Panc1 (cell line): Measurements from ENCODE around the gene NFE2. TPM values are rescaled to one million over a fixed set of nuclear protein-coding genes. Genes with fewer than 3 reads are reported as not detected.
A peak's percentile ranks its signal among the peaks of the same experiment; 100 is the strongest.

Experiments
- ATAC-seq: fragments of 200-7000 bp; cut with Tn5 transposase; 2 replicates; pipeline ENCODE4 v1.9.1; 2020; ENCODE audit warnings: mild to moderate bottlenecking, moderate library complexity
- BruUV-seq: library from RNA; stranded (reverse); fragments of 400-500 nt; replicated peaks from 2 replicates; lab custom pipeline; 2021; lab: Mats Ljungman, UMichigan
- CTCF ChIA-PET: fragments of 300-600 bp; sonication (Branson Sonifier 250); formaldehyde crosslinking; loops from one replicate; lab custom pipeline; 2022; ENCODE audit warnings: antibody characterized with exemption; lab: Charles Lee
- POLR2A ChIA-PET: fragments of 300-600 bp; sonication (Branson Sonifier 250); formaldehyde crosslinking; loops from one replicate; lab custom pipeline; 2022; ENCODE audit warnings: antibody characterized with exemption; lab: Charles Lee
- DNase-seq: peaks from one replicate; pipeline ENCODE4 v3.0.0-alpha.2; 2010; ENCODE audit warnings: low read depth, low spot score
- H3K27ac ChIP-seq: 2 replicates; pipeline ENCODE4 v1.5.1; 2011; ENCODE audit warnings: mild to moderate bottlenecking, low read length, inconsistent platforms
- H3K27me3 ChIP-seq: fragments of 200-500 bp; sonication (Bioruptor generic); 2 replicates; pipeline ENCODE4 v1.6.0; 2014; ENCODE audit warnings: low read length, inconsistent platforms; ENCODE audit not compliant: control insufficient read depth, insufficient read depth
- H3K36me3 ChIP-seq: fragments of 200-500 bp; sonication (Bioruptor generic); 2 replicates; pipeline ENCODE4 v1.5.1; 2014; ENCODE audit warnings: inconsistent platforms, mild to moderate bottlenecking, low read length, moderate library complexity; ENCODE audit not compliant: control insufficient read depth, insufficient read depth
- H3K4me1 ChIP-seq: 2 replicates; pipeline ENCODE4 v1.5.1; 2011; ENCODE audit warnings: inconsistent platforms, mild to moderate bottlenecking, low read length, moderate library complexity; ENCODE audit not compliant: control insufficient read depth, insufficient read depth
- H3K4me3 ChIP-seq, 2 experiments: 2 replicates each; pipeline ENCODE4 v1.5.1; 2011 to 2012; ENCODE audit warnings: low read depth in 2 of 2, low read length in 2 of 2, mild to moderate bottlenecking in 2 of 2, inconsistent platforms in 1 of 2, moderate library complexity in 1 of 2
- H3K9me3 ChIP-seq: fragments of 200-500 bp; sonication (Bioruptor generic); 2 replicates; pipeline ENCODE4 v1.5.1; 2014; ENCODE audit warnings: low read depth, mild to moderate bottlenecking, inconsistent platforms, low read length, moderate library complexity; ENCODE audit not compliant: control insufficient read depth, insufficient read depth
- POLR2AphosphoS5 ChIP-seq: IDR thresholded peaks from 2 replicates; pipeline ENCODE4 v1.6.1; 2012; ENCODE audit warnings: mild to moderate bottlenecking, low read depth, low read length, moderate library complexity
- SIN3A ChIP-seq: IDR thresholded peaks from 2 replicates; pipeline ENCODE4 v1.6.1; 2012; ENCODE audit warnings: low read depth, mild to moderate bottlenecking, low read length, moderate library complexity, borderline replicate concordance; ENCODE audit not compliant: insufficient read depth
- TCF7L2 ChIP-seq: IDR thresholded peaks from 2 replicates; pipeline ENCODE4 v1.6.1; 2011; ENCODE audit warnings: mild to moderate bottlenecking, low read depth, low read length, inconsistent platforms
- in situ Hi-C: cut with HindIII; loops from 2 replicates; pipeline ENCODE4 v1.10.0; 2016; ENCODE audit warnings: low sequenced_read_pairs, low pct_unique_long_range_greater_than_20kb
- intact Hi-C: fragments of 100-400 bp; cut with micrococcal nuclease; formaldehyde crosslinking; loops from one replicate; pipeline ENCODE4 v1.10.0; 2022; ENCODE audit not compliant: unreplicated experiment
- total RNA-seq: library from RNA; stranded (reverse); gene quantifications from one replicate; pipeline ENCODE4 v1.2.1, GENCODE V29; 2021; ENCODE audit not compliant: unreplicated experiment
- TF ChIP-seq, protein P1 (sequence below): fragments of 450-650 bp; IDR thresholded peaks from 2 replicates; pipeline ENCODE4 v1.5.1; 2017; ENCODE audit warnings: mild to moderate bottlenecking
- TF ChIP-seq, protein P2 (sequence below), 2 experiments: IDR thresholded peaks; 2 replicates each; pipeline ENCODE4 v1.6.1; 2011 to 2012; ENCODE audit warnings: low read depth in 2 of 2, control low read depth in 1 of 2, low read length in 1 of 2, mild to moderate bottlenecking in 1 of 2, moderate library complexity in 1 of 2; ENCODE audit not compliant: insufficient read depth in 1 of 2

Gene NFE2
- total RNA-seq, 1 experiment from 2014 or later: 0.26 TPM

DNA sequence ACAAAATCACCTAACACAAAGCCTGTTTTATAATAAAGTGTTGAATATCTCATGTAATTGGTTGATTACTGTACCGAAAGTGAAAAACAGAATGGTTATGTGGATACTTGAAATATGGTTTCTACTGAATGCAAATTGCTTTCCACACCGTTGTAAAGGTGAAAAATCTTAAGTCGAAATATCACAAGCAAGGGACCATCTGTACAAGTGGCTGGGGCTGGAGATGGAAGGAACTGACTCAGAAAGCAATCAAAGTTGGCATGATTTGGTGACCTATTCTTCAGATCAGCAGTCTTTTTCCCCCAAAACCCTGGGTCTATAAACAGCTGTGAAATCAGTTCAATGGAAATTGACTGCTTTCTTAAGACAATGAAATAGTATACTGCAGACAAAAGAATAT lies 24.4 kb downstream of the NFE2 start:
- peaks cover 29% of the 10 kb centered on the region for H3K36me3 ChIP-seq
- intact Hi-C loops (no loop called here), in situ Hi-C loops (no loop called here)
- no peaks in the 10 kb centered on the region for H3K27me3 ChIP-seq
- H3K27ac ChIP-seq: peak overlapping the region; percentile 44; the same call in 1 of the 2 replicates
- BruUV-seq: TSS peak; percentile 1
- ChIA-PET CTCF (no interaction called here), POLR2A (interaction anchor here (1.1 kb wide), 1 partner anchor 17 kb away, joined by 10 read pairs; no protein-coding TSS in a partner anchor)
- DNase-seq (no peak), ATAC-seq (no peak)
- no peak overlapping the region for H3K4me3 ChIP-seq
- no peak for TF ChIP-seq TCF7L2
- TF ChIP-seq, protein P1, sequence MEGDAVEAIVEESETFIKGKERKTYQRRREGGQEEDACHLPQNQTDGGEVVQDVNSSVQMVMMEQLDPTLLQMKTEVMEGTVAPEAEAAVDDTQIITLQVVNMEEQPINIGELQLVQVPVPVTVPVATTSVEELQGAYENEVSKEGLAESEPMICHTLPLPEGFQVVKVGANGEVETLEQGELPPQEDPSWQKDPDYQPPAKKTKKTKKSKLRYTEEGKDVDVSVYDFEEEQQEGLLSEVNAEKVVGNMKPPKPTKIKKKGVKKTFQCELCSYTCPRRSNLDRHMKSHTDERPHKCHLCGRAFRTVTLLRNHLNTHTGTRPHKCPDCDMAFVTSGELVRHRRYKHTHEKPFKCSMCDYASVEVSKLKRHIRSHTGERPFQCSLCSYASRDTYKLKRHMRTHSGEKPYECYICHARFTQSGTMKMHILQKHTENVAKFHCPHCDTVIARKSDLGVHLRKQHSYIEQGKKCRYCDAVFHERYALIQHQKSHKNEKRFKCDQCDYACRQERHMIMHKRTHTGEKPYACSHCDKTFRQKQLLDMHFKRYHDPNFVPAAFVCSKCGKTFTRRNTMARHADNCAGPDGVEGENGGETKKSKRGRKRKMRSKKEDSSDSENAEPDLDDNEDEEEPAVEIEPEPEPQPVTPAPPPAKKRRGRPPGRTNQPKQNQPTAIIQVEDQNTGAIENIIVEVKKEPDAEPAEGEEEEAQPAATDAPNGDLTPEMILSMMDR: no peak
- TF ChIP-seq SIN3A: no peak
- TF ChIP-seq, protein P2, sequence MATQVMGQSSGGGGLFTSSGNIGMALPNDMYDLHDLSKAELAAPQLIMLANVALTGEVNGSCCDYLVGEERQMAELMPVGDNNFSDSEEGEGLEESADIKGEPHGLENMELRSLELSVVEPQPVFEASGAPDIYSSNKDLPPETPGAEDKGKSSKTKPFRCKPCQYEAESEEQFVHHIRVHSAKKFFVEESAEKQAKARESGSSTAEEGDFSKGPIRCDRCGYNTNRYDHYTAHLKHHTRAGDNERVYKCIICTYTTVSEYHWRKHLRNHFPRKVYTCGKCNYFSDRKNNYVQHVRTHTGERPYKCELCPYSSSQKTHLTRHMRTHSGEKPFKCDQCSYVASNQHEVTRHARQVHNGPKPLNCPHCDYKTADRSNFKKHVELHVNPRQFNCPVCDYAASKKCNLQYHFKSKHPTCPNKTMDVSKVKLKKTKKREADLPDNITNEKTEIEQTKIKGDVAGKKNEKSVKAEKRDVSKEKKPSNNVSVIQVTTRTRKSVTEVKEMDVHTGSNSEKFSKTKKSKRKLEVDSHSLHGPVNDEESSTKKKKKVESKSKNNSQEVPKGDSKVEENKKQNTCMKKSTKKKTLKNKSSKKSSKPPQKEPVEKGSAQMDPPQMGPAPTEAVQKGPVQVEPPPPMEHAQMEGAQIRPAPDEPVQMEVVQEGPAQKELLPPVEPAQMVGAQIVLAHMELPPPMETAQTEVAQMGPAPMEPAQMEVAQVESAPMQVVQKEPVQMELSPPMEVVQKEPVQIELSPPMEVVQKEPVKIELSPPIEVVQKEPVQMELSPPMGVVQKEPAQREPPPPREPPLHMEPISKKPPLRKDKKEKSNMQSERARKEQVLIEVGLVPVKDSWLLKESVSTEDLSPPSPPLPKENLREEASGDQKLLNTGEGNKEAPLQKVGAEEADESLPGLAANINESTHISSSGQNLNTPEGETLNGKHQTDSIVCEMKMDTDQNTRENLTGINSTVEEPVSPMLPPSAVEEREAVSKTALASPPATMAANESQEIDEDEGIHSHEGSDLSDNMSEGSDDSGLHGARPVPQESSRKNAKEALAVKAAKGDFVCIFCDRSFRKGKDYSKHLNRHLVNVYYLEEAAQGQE (IDR thresholded peaks at IDR 0.05; ENCODE audit: insufficient read depth in 1 of 2, low read depth in 2 of 2, low read length in 1 of 2): no peak
- TF ChIP-seq POLR2AphosphoS5: no peak
- no peaks in the 10 kb centered on the region for H3K9me3 ChIP-seq
- H3K4me1 ChIP-seq: peaks cover 25% of the 10 kb centered on the region

DNA sequence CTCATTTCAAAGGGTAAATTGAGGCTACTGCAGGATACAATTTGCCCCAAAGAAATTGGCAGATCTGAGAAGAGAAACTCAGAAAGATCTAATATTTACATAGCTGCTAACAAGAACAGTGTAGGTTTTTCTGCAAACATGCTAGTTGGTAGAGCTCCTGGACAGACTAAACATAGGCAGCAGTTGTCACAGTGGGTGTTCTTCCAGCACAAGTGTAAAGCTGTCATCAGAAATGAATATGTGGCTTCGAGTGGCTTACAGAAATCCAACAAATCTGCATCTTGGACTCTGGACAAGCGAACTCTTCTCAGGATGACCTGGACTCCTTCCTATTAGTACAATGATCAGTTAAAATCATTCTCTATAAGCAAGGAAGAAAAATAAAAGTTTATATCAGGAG lies 26.8 kb downstream of the NFE2 start:
- in situ Hi-C loops: no loop called here
- Histone ChIP-seq H3K36me3 (peaks cover 20% of the 10 kb centered on the region), H3K4me1 (peaks cover 25% of the 10 kb centered on the region), H3K9me3 (no peaks in the 10 kb centered on the region), H3K27ac (peak overlapping the region; percentile 35; the same call in 1 of the 2 replicates), H3K4me3 (no peak overlapping the region), H3K27me3 (no peaks in the 10 kb centered on the region)
- CTCF ChIA-PET: interaction anchor here (0.7 kb wide), 1 partner anchor 22 kb away, joined by 22 read pairs; no protein-coding TSS in a partner anchor
- intact Hi-C loops: no loop called here
- POLR2A ChIA-PET: no interaction called here
- DNase-seq (no peak), ATAC-seq (no peak)
- TF ChIP-seq POLR2AphosphoS5 (no peak), SIN3A (no peak), TCF7L2 (no peak)
- TF ChIP-seq, protein P2 (IDR thresholded peaks at IDR 0.05; ENCODE audit: insufficient read depth in 1 of 2, low read depth in 2 of 2, low read length in 1 of 2): no peak
- TF ChIP-seq, protein P1: no peak
- no TSS peak for BruUV-seq
